Heart left ventricle (tissue), 16 donors: ENCODE data around the gene HIPK4. TPM values are rescaled to one million over a fixed set of nuclear protein-coding genes. Genes with fewer than 3 reads are reported as not detected.

Experiments
- ATAC-seq, 4 donors: fragments of 200-7000 bp; cut with Tn5 transposase; one replicate each; pipeline ENCODE4 v1.9.1; 2020 to 2022; ENCODE audit warnings: moderate library complexity in 4 of 4, mild to moderate bottlenecking in 3 of 4, moderate number of reproducible peaks in 1 of 4
- DNase-seq, 5 donors: peaks; one replicate each; pipeline ENCODE4 v3.0.0-alpha.2; 2020
- H3K27ac ChIP-seq, 12 donors: fragments of 200-600 bp; sonication (generic) in 4 of 12; one replicate each; pipeline versions ENCODE4 v1.5.0 to v1.8.0; 2016 to 2022; ENCODE audit warnings: mild to moderate bottlenecking in 2 of 12
- H3K27me3 ChIP-seq, 9 donors: fragments of 200-600 bp; sonication (generic) in 2 of 9; one replicate each; pipeline versions ENCODE4 v1.5.1 to v1.8.0; 2016 to 2022; ENCODE audit warnings: mild to moderate bottlenecking in 3 of 9
- H3K36me3 ChIP-seq, 9 donors: fragments of 200-600 bp; sonication (generic) in 2 of 9; one replicate each; pipeline versions ENCODE4 v1.5.0 to v1.8.0; 2018 to 2022; ENCODE audit warnings: mild to moderate bottlenecking in 2 of 9
- H3K4me1 ChIP-seq, 12 donors: fragments of 200-600 bp; sonication (generic) in 4 of 12; one replicate each; pipeline versions ENCODE4 v1.5.0 to v1.8.0; 2016 to 2022; ENCODE audit warnings: mild to moderate bottlenecking in 3 of 12
- H3K4me3 ChIP-seq, 12 donors: fragments of 200-600 bp; sonication (generic) in 4 of 12; one replicate each; pipeline versions ENCODE4 v1.5.0 to v1.8.0; 2017 to 2022; ENCODE audit warnings: mild to moderate bottlenecking in 9 of 12, moderate library complexity in 4 of 12
- H3K9me3 ChIP-seq, 12 donors: fragments of 200-600 bp; sonication (generic) in 4 of 12; one replicate each; pipeline versions ENCODE4 v1.5.0 to v1.8.0; 2016 to 2022; ENCODE audit warnings: mild to moderate bottlenecking in 1 of 12
- CTCF ChIP-seq, 12 donors: fragments of 200-600 bp; sonication (generic) in 4 of 12; IDR thresholded peaks; one replicate each; pipeline versions ENCODE4 v1.5.0 to v1.8.0; 2018 to 2022; ENCODE audit warnings: antibody characterized with exemption in 12 of 12, mild to moderate bottlenecking in 5 of 12
- POLR2A ChIP-seq, 2 donors: fragments of 450-650 bp; IDR thresholded peaks; one replicate each; pipeline ENCODE4 v1.6.1; 2017; ENCODE audit warnings: antibody characterized with exemption in 2 of 2, mild to moderate bottlenecking in 2 of 2, moderate library complexity in 2 of 2
- WGBS, 4 donors: extraction: QIAGEN DNeasy Blood & Tissue Kit in 2 of 4; methylation state at CpG; one replicate each; pipeline versions ENCODE4 v1.1.5 to v1.1.7; 2013 to 2018; 5-methylcytosine and 5-hydroxymethylcytosine counted together
- intact Hi-C, 10 donors: fragments of 100-400 bp; cut with DNase I; formaldehyde crosslinking; loops; one replicate each; pipeline versions ENCODE4 v1.11.1 to v1.14.2; 2022
- polyA plus RNA-seq, 2 donors: library from polyadenylated mRNA; stranded (reverse); fragments of 200-250 nt; gene quantifications; one replicate each; pipeline ENCODE4 v1.2.3, GENCODE V29; 2013
- total RNA-seq, 9 donors: library from RNA; depleted of rRNA in 2 of 9; stranded (reverse); fragments of >200 nt in 2 of 9; fragmentation: NEBNext Ultra II Directional in 3 of 9; extraction: Animal tissue kit (Norgen Biotek cat#: 25700) in 3 of 9; gene quantifications; one replicate each; pipeline versions ENCODE4 v1.1.0 to v1.2.4, GENCODE V29; 2016 to 2023
- donor health status: ischemic (EF 13 %, LVEDD 7.1; RV severe dilation, severe dysfunction).
- donor health status: healthy with polysubstance abuse.
- donor health status: DM: no; HTN: yes; CAD: no.
- donor health status: DM: no; HTN: no; CAD: no.
- donor health status: ischemic (EF 25% LVEDD 6.9; RV normal size, moderate dysfunction).
- donor health status: ischemic (EF 25% LVEDD 5.7; RV mildly dilated, moderate dysfunction).
- donor health status: healthy.
- donor health status: DM: yes; HTN: yes; CAD: no.
- donor health status: ischemic (EF 35%, LVEDD 5.7; RV mildly dilated, moderate dysfunction).
- donor health status: nonischemic (EF 11% LVEDD 7.7; RV severe dilation, severe dysfunction).
- donor health status: DM: yes; HTN: yes; CAD: no.
- donor health status: PGD.
- donor health status: ischemic (EF 29% LVEDD 5.4; RV normal size, mild dysfunction).
- donor health status: nonischemic (EF 23%, LVEDD 6.1; RV moderate dilation, normal function).

HIPK4 gene
- total and polyA plus RNA-seq, 11 donors, result 0.07 to 0.14 (median 0.12) TPM; not detected in 6

DNA sequence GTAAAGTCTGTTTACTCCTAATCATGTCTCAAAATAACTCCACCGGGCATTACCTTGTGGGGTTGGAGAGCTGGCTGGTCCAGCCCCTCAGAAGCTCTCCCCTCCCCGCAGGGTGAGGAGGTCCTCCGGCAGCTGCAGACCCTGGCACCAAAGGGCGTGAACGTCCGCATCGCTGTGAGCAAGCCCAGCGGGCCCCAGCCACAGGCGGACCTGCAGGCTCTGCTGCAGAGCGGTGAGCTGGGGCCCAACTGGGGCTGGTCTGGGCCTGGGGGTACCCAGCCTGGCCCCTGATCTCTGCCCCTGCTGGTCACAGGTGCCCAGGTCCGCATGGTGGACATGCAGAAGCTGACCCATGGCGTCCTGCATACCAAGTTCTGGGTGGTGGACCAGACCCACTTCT is 20.2 kb downstream of the HIPK4 start:
- intact Hi-C loops, result no loop called here
- no peak for DNase-seq

GRCh38 chr19:40367577-40368434 is 22.2 kb downstream of the HIPK4 start:
- DNase-seq (no peak), ATAC-seq (no peak)
- no peak overlapping the region for H3K4me3 ChIP-seq
- H3K36me3 ChIP-seq, result peaks cover 0 to 65% (median 61%) of the 10 kb centered on the region in 9 donors
- no peak for TF ChIP-seq CTCF (IDR thresholded peaks at IDR 0.05)
- TF ChIP-seq POLR2A (IDR thresholded peaks at IDR 0.05), result no peak
- H3K4me1 ChIP-seq, result peaks cover 0 to 25% (median 3%) of the 10 kb centered on the region in 12 donors
- intact Hi-C loops, result no loop called here
- no peaks in the 10 kb centered on the region for H3K9me3 ChIP-seq
- H3K27ac ChIP-seq, result no peak overlapping the region
- WGBS, 4 donors, result 80 to 84% (median 84%) methylated on average over 13 to 16 of the region's 16 CpGs
- no peaks in the 10 kb centered on the region for H3K27me3 ChIP-seq

More for the DNA sequence above, 20.2 kb downstream of the HIPK4 start:
- Histone ChIP-seq H3K9me3 (no peaks in the 10 kb centered on the region), H3K4me3 (no peak overlapping the region), H3K4me1 (peaks cover 0 to 20% (median 3%) of the 10 kb centered on the region in 12 donors), H3K27me3 (no peaks in the 10 kb centered on the region), H3K27ac (no peak overlapping the region), H3K36me3 (peaks cover 0 to 85% (median 80%) of the 10 kb centered on the region in 9 donors)
- TF ChIP-seq CTCF (IDR thresholded peaks at IDR 0.05) (no peak), POLR2A (IDR thresholded peaks at IDR 0.05) (no peak)
- ATAC-seq, result no peak
- WGBS, 4 donors, result 86 to 90% (median 89%) methylated on average over 10 to 12 of the region's 12 CpGs

GRCh38 chr19:40366697-40367561 is 23.1 kb downstream of the HIPK4 start:
- DNase-seq (no peak), ATAC-seq (peak in 1 of 4 donors; percentile 7)
- no peaks in the 10 kb centered on the region for H3K27me3 ChIP-seq
- H3K36me3 ChIP-seq, result peaks cover 0 to 56% (median 52%) of the 10 kb centered on the region in 9 donors
- TF ChIP-seq POLR2A (IDR thresholded peaks at IDR 0.05) (no peak), CTCF (IDR thresholded peaks at IDR 0.05) (no peak)
- H3K4me1 ChIP-seq, result peaks cover 0 to 34% (median 3%) of the 10 kb centered on the region in 12 donors
- no peak overlapping the region for H3K27ac ChIP-seq
- WGBS, 4 donors, result 83 to 90% (median 87%) methylated on average over 20 to 27 of the region's 27 CpGs
- intact Hi-C loops, result no loop called here
- H3K4me3 ChIP-seq, result peak overlapping the region in 1 of 12 donors; percentile 57
- no peaks in the 10 kb centered on the region for H3K9me3 ChIP-seq
